SK-N-SH (cell line): Measurements from ENCODE around the gene TMEM187. TPM values are rescaled to one million over a fixed set of nuclear protein-coding genes. Genes with fewer than 3 reads are reported as not detected.

Source experiments
- CTCF ChIA-PET: fragments of 300-600, 350-600 bp; formaldehyde crosslinking; extraction: SDS; loops from one replicate; lab custom pipeline; 2021; lab: Yijun Ruan, JAX
- POLR2A ChIA-PET: fragments of 350-600 bp; sonication (Branson Sonifier 250); formaldehyde crosslinking; extraction: SDS; loops from one replicate; lab custom pipeline; 2020; ENCODE audit warnings: antibody characterized with exemption, inconsistent platforms; lab: Yijun Ruan, JAX
- DNase-seq: peaks from one replicate; pipeline ENCODE4 v3.0.0; 2012
- H2AFZ ChIP-seq: fragments of 200-600 bp; sonication (generic); 2 replicates; pipeline ENCODE4 v1.8.1; 2016; ENCODE audit warnings: antibody characterized with exemption, mild to moderate bottlenecking, low read depth
- H3F3A ChIP-seq: fragments of 200-600 bp; sonication (generic); replicated peaks from 2 replicates; pipeline ENCODE3; 2016; ENCODE audit warnings: antibody characterized with exemption, mild to moderate bottlenecking; ENCODE audit not compliant: insufficient read depth
- H3K27ac ChIP-seq, 2 experiments: fragments of 200-500 bp in 1 of 2; fragments of 200-600 bp in 1 of 2; sonication (Bioruptor generic) in 1 of 2; sonication (generic), shearing (Covaris generic) in 1 of 2; 2 replicates each; pipeline versions ENCODE4 v1.5.1 to v1.6.1; 2014 to 2016; ENCODE audit warnings: low read depth in 2 of 2, inconsistent platforms in 1 of 2, low read length in 1 of 2, mild to moderate bottlenecking in 1 of 2, mixed read lengths in 1 of 2
- H3K27me3 ChIP-seq: fragments of 200-600 bp; sonication (generic), shearing (Covaris generic); 2 replicates; pipeline ENCODE4 v1.6.1; 2016; ENCODE audit warnings: mixed run types; ENCODE audit not compliant: insufficient read depth
- H3K36me3 ChIP-seq, 2 experiments: fragments of 200-500 bp in 1 of 2; fragments of 200-600 bp in 1 of 2; sonication (Bioruptor generic) in 1 of 2; sonication (generic) in 1 of 2; replicated peaks in 1 of 2; 2 replicates each; pipeline versions ENCODE3 to v1.5.1; 2014 to 2016; ENCODE audit warnings: low read length in 1 of 2, mild to moderate bottlenecking in 1 of 2; ENCODE audit not compliant: insufficient read depth in 2 of 2, control insufficient read depth in 1 of 2
- H3K4me1 ChIP-seq, 2 experiments: fragments of 200-500 bp in 1 of 2; fragments of 200-600 bp in 1 of 2; sonication (Bioruptor generic) in 1 of 2; sonication (generic), shearing (Covaris generic) in 1 of 2; 2 replicates each; pipeline versions ENCODE4 v1.5.1 to v1.6.1; 2014 to 2016; ENCODE audit warnings: low read depth in 1 of 2, low read length in 1 of 2, mixed run types in 1 of 2; ENCODE audit not compliant: insufficient read depth in 2 of 2, control insufficient read depth in 1 of 2
- H3K4me2 ChIP-seq: fragments of 200-600 bp; sonication (generic), shearing (Covaris generic); 2 replicates; pipeline ENCODE4 v1.6.1; 2017; ENCODE audit warnings: mixed run types
- H3K4me3 ChIP-seq, 2 experiments: fragments of 200-500 bp in 1 of 2; fragments of 200-600 bp in 1 of 2; sonication (Bioruptor generic) in 1 of 2; sonication (generic), shearing (Covaris generic) in 1 of 2; 2 replicates each; pipeline versions ENCODE4 v1.5.1 to v1.8.1; 2014 to 2016; ENCODE audit warnings: low read depth in 2 of 2, inconsistent platforms in 1 of 2, low read length in 1 of 2, mild to moderate bottlenecking in 1 of 2, mixed read lengths in 1 of 2, moderate library complexity in 1 of 2
- H3K79me2 ChIP-seq: fragments of 200-600 bp; sonication (generic); 2 replicates; pipeline ENCODE4 v1.8.1; 2017; ENCODE audit warnings: mild to moderate bottlenecking; ENCODE audit not compliant: insufficient read depth
- H3K9ac ChIP-seq: fragments of 200-600 bp; sonication (generic); 2 replicates; pipeline ENCODE4 v1.6.1; 2017; ENCODE audit warnings: mixed run types
- H3K9me2 ChIP-seq: fragments of 200-600 bp; sonication (generic); 2 replicates; pipeline ENCODE4 v1.6.1; 2017; ENCODE audit warnings: mixed run types
- H3K9me3 ChIP-seq: fragments of 200-600 bp; sonication (generic); 2 replicates; pipeline ENCODE4 v1.6.1; 2017; ENCODE audit warnings: mixed run types, mild to moderate bottlenecking, moderate library complexity
- H4K20me1 ChIP-seq: fragments of 200-600 bp; sonication (generic); 2 replicates; pipeline ENCODE4 v1.6.1; 2017; ENCODE audit warnings: mild to moderate bottlenecking, mixed run types; ENCODE audit not compliant: insufficient read depth
- CHD2 ChIP-seq: fragments of 150-350 bp; IDR thresholded peaks from 2 replicates; pipeline ENCODE4 v1.6.1; 2018; ENCODE audit warnings: low read length; ENCODE audit not compliant: partially characterized antibody
- ELF1 ChIP-seq: IDR thresholded peaks from 2 replicates; pipeline ENCODE4 v1.4.0; 2012
- FOXM1 ChIP-seq: IDR thresholded peaks from 2 replicates; pipeline ENCODE4 v1.4.0; 2012; ENCODE audit warnings: low read depth, mild to moderate bottlenecking
- GABPA ChIP-seq: IDR thresholded peaks from 2 replicates; pipeline ENCODE4 v1.4.0; 2012; ENCODE audit warnings: low read depth, mild to moderate bottlenecking
- GATA2 ChIP-seq: sonication (generic); formaldehyde crosslinking; IDR thresholded peaks from 2 replicates; pipeline ENCODE4 v1.5.0; 2020; ENCODE audit warnings: mild to moderate bottlenecking, missing genetic modification reagents
- MEF2A ChIP-seq: IDR thresholded peaks from 2 replicates; pipeline ENCODE4 v1.4.0; 2012; ENCODE audit warnings: low read depth, borderline replicate concordance
- PBX3 ChIP-seq: IDR thresholded peaks from 2 replicates; pipeline ENCODE4; 2012
- RAD21 ChIP-seq: IDR thresholded peaks from 2 replicates; pipeline ENCODE4 v1.6.1; 2012; ENCODE audit warnings: mild to moderate bottlenecking, low read length
- RCOR1 ChIP-seq: fragments of 150-350 bp; IDR thresholded peaks from 2 replicates; pipeline ENCODE4 v1.6.1; 2017; ENCODE audit warnings: antibody characterized with exemption, low read length
- REST ChIP-seq: IDR thresholded peaks from 2 replicates; pipeline ENCODE4 v1.6.1; 2012; ENCODE audit warnings: mild to moderate bottlenecking, low read depth, low read length, moderate library complexity
- SMC3 ChIP-seq: IDR thresholded peaks from 2 replicates; pipeline ENCODE4 v1.6.1; 2012; ENCODE audit warnings: low read depth, low read length, improper control_type of control experiment
- TAF1 ChIP-seq: IDR thresholded peaks from 2 replicates; pipeline ENCODE4 v1.6.1; 2012; ENCODE audit warnings: low read depth, mild to moderate bottlenecking, low read length, moderate library complexity, borderline replicate concordance
- USF1 ChIP-seq: IDR thresholded peaks from 2 replicates; pipeline ENCODE4 v1.4.0; 2012; ENCODE audit warnings: low read depth, borderline replicate concordance
- YY1 ChIP-seq: IDR thresholded peaks from 2 replicates; pipeline ENCODE4 v1.4.0; 2012; ENCODE audit warnings: low read depth, mild to moderate bottlenecking
- ZBTB33 ChIP-seq: IDR thresholded peaks from 2 replicates; pipeline ENCODE4 v1.4.0; 2012; ENCODE audit warnings: low read depth, borderline replicate concordance
- WGBS: methylation state at CpG from one replicate; pipeline ENCODE4 v1.1.6; 2017; ENCODE audit warnings: low lambda C conversion rate; 5-methylcytosine and 5-hydroxymethylcytosine counted together
- polyA plus RNA-seq, 3 experiments: library from polyadenylated mRNA; depleted of rRNA; stranded (reverse); fragments of >200 nt; gene quantifications; 2 replicates each; pipeline ENCODE4 v1.2.3, GENCODE V29; 2012

Gene TMEM187
- polyA plus RNA-seq, 1 of the 3 experiments (the other 2 are of a cell fraction) = 10.9 TPM

GRCh38 chrX:153941336-153942252, 31.0 kb upstream of the TMEM187 start:
- Histone ChIP-seq H3K79me2 (no peaks in the 10 kb centered on the region), H3K36me3 (peaks cover 0 to 2% of the 10 kb centered on the region in 2 experiments), H3K4me2 (no peak overlapping the region), H3K27ac (no peak overlapping the region), H3K9ac (no peak overlapping the region), H3K9me3 (no peaks in the 10 kb centered on the region), H3K4me3 (no peak overlapping the region), H3K27me3 (peaks cover 2% of the 10 kb centered on the region; the same call in 1 of the 2 replicates), H3K4me1 (peaks cover 0 to 2% of the 10 kb centered on the region in 2 experiments; a peak in 1 of 4 replicates), H4K20me1 (0 out of 2 replicates have a peak, but pooled peaks cover 4% of the 10 kb centered on the region), H2AFZ (no peak overlapping the region), H3F3A (peaks cover 3% of the 10 kb centered on the region)
- ChIA-PET CTCF (interaction anchor here (0.6 to 2.7 kb wide), 4 partner anchors 19 to 178 kb away, joined by 3 to 15 read pairs (median 4); partner anchors contain the start of gene PLXNB3), POLR2A (no interaction called here)
- no peak for DNase-seq
- WGBS = 81% methylated on average over 15 of the region's 23 CpGs
- TF ChIP-seq ELF1 (no peak), REST (no peak), ZBTB33 (no peak), MEF2A (no peak), TAF1 (no peak), USF1 (no peak), RAD21 (no peak), PBX3 (no peak), FOXM1 (no peak), GABPA (no peak), YY1 (no peak), GATA2 (CRISPR knock-in tag) (no peak), CHD2 (no peak), SMC3 (no peak), RCOR1 (no peak)
- TF ChIP-seq, all 33 proteins: peak for 0
- no peaks in the 10 kb centered on the region for H3K9me2 ChIP-seq
